GM18907 (cell line): ENCODE measurements around the gene CSNK1A1.

Source experiments
- ATAC-seq: cut with Tn5 transposase; IDR thresholded peaks from one replicate; pipeline ENCODE4 v1.9.1; 2021; ENCODE audit warnings: mild to moderate bottlenecking, moderate library complexity; ENCODE audit not compliant: unreplicated experiment

CSNK1A1 gene

DNA sequence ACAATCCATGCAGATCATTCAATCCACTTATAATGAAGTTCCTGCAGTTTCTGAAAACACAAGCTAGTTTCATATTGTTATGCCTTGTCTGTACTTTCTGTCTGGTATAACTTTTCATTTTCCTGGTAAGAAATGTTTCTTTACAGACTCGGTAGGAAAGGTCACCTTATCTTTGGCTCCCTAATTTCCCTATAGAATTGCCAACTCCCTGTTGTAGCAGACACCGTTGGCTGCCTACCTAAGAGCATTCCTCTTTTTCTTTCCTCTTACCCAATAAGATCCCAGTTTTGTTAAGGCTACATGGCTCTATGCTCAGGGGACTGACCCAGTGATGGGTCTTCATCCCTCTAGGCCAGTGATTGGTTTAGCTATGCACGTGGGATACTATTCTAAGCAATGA is 23.9 kb upstream of the CSNK1A1 start:
- no peak for ATAC-seq

DNA sequence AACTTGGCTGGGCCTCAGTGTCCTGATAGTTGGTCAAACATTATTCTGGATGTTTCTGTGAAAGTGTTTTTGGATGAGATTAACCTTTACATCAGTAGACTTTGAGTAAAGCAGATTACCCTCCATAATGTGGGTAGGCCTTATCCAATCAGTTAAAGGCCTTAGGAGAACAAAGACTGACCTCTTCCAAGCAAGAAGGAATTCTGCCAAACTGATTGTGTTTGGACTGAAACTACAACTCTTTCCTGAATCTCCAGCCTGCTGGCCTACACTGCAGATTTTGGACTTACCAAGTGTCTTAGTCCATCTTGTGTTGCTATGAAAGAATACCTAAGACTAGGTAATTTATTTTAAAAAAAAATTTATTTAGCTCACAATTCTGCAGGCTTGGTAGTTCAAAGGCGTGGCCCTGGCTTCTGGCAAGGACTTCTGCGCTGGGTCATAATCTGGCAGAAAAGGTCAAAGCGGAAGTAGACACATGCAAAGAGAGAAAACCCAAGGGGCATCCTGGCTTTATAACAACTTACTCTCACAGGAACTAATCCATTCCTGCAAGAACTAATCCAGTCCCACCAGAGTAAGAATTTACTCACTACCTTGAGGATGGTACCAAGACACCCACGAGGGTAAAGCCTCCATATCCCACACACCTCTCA is 21.5 kb upstream of the CSNK1A1 start:
- ATAC-seq, result no peak

- ATAC-seq, result no peak
Measured at GRCh38 chr5:149572170-149572569, 20.9 kb upstream of the CSNK1A1 start.

DNA sequence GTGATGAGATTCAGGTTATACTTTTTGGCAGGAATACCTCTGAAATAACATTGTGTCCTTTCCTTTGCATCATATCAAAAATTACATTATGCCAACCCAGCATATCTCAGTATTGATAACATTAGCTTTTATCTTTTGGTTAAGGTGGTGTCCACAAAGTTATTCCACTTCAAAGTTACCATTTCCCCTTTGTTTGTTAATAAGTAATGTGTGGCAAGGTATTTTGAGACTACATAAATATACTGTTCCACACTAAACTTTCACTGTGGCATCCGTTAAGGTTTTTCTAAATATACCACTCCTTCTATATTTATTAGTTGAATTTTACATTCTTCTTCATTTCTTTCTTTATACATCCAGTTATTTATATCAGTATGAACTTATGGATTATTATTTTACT is 16.0 kb upstream of the CSNK1A1 start:
- peak; percentile 49 for ATAC-seq

DNA sequence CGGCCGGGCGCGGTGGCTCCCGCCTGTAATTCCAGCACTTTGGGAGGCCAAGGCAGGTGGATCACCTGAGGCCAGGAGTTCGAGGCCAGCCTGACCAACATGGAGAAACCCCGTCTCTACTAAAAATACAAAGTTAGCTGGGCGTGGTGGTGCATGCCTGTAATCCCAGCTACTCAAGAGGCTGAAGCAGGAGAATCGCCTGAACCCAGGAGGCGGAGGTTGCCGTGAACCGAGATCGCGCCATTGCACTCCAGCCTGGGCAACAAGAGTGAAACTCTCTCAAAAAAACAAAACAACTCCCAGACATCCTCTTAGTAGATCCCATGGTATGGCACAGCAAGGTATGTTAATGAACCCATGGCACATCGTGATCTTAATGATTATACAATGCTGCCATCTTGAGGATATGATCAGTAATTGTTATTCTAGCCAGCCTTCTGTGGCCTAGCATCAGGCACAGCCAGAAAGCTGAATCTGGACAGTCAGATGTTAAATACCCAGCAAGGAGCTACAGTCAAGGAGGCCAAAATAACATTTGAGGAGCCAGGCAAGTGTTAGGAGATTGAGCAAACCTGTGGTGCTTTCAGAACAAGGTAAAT is 13.4 kb upstream of the CSNK1A1 start:
- ATAC-seq, result peak; percentile 94

- no peak for ATAC-seq
Measured at GRCh38 chr5:149563466-149563865, 12.2 kb upstream of the CSNK1A1 start.

- ATAC-seq, result no peak
Measured at GRCh38 chr5:149561848-149562247, 10.6 kb upstream of the CSNK1A1 start.

GRCh38 chr5:149559706-149560105 is 8.5 kb upstream of the CSNK1A1 start:
- no peak for ATAC-seq

- ATAC-seq, result no peak
Measured at GRCh38 chr5:149552553-149553160, 1.4 kb upstream of the CSNK1A1 start.

GRCh38 chr5:149552038-149552494 is 827 bp upstream of the CSNK1A1 start:
- no peak for ATAC-seq

GRCh38 chr5:149550594-149551226 is 529 bp downstream of the CSNK1A1 start:
- peak; percentile 9 for ATAC-seq

DNA sequence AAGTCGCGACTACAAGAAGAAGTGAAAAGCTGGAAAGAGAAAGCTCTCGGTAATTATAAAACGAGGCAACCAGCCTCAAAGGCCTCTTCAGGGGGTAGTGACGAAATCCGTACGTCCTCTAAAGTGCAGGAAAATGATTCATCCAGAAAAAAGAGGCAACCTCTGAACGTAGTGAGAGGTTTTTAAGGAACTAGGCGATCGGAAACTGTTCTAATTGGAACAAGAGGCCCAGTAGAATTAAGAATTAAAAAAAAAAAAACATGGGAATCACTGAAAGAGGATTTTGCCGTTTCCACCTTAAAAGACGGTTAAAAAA is 1.0 kb downstream of the CSNK1A1 start:
- ATAC-seq, result no peak

DNA sequence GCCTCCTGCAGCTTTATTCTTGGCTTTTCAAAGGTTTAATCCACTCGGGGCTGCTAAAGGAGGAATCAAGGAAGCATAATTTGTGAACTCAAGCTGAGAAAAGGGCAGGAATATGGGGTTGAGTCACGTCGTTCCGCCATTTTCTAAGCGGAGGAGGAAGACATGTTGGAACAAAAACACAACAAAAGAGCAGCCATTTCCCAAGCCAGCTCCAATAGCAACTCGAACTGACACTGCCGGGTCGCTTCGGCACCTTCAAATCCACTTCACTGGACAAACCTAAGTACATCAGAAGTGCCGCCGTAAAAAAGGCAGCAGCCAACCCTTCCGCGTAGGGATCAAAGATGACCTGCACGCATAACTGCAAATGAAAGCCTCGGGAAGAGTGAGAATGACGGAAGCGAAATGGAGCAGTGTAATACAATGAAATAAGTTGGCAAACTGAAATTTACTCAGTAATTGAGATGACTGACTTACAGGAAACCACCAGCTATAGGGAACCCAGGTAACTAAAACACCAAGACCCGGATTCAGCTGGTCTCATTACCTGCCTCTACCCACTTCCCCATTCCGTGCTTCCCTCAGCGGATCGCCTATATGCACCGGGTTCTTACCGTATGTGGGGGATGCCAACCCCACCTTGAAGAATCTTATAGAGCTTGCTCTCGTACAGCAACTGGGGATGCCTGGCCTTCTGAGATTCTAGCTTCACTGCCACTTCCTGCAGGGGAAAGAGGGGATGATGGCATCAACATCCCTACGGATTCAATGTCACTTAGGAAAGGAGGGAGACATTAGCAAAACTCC is 1.6 kb downstream of the CSNK1A1 start:
- peak; percentile 35 for ATAC-seq

DNA sequence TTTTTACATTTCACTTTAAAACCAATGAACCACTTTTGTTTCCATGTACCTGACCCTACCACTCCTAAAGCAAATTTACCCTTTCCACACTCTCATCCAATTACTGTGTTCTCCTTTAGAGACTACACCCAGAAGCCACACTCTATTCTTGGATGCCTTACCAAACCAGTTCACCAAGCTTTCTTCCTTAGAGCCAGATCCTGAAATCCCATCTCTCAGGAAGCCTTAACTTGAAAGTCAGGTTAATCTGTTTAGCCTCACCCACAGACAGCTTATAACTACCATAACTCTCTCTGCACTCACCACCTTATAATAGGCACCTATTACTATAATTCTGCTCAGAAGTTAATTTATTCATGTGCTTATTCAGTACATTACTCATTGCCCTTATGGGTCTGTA is 4.3 kb downstream of the CSNK1A1 start:
- ATAC-seq, result no peak

- ATAC-seq, result no peak
Measured at GRCh38 chr5:149545327-149545726, 5.9 kb downstream of the CSNK1A1 start.

- no peak for ATAC-seq
Measured at GRCh38 chr5:149544028-149544420, 7.2 kb downstream of the CSNK1A1 start.

- ATAC-seq, result no peak
Measured at GRCh38 chr5:149543361-149544027, 7.7 kb downstream of the CSNK1A1 start.

GRCh38 chr5:149541893-149542292 is 9.3 kb downstream of the CSNK1A1 start:
- no peak for ATAC-seq

DNA sequence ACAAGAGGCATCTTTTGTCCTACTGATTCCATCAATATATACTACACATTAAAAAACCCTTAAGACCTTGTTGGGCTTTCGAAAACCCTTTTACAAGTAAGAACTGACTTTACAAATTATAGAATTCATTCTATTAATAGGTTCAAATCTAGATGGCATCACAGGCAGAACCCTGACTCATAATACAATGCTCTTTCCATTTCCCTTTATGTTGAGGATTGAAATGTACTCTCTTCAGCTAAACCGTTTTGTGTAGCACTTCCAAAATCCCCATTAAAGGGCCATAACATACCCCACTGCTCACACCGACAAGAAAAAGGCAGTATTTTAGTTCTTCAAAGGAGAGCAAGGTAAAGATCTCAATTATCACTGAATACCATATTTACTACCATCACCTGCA is 11.2 kb downstream of the CSNK1A1 start:
- no peak for ATAC-seq

DNA sequence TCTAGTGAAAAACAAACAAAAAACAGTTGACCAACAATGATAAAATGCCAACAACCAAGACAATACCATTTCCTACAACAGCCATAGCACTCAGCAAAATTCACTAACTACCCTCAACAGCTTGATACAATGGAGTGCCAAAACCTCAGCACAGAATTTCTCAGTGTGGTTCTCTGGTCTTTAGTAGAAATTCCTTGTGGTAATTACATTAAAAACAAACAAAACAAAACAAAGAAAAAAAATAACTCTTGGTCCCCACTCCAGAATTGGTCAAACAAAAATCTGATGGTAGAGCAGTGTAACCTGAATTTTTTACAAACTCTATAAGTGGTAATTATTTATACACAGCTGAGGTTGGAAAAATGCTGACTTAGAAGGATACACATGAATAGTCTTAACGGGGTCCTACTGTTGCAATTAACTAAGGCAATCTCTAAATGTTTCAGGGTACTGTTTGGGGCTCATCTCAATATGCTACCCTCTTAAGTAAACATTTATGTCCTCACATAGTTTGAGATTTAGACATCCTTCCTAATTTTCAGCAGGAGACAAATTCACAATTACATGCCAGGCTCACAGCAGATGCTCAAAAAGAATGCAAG is 13.8 kb downstream of the CSNK1A1 start:
- ATAC-seq, result no peak
